GM12892 (cell line): ENCODE measurements around the gene ATP12A.

ENCODE experiments used
- POLR2A ChIP-seq: IDR thresholded peaks from 2 replicates; pipeline ENCODE4 v1.6.1; 2011; ENCODE audit warnings: low read depth, low read length, control low read depth
- POLR2AphosphoS5 ChIP-seq: IDR thresholded peaks from 2 replicates; pipeline ENCODE4 v1.6.1; 2011; ENCODE audit warnings: low read depth, low read length, control low read depth

GRCh38 chr13:24685314-24685713, 5.1 kb downstream of the ATP12A start:
- no peak for TF ChIP-seq POLR2A
- TF ChIP-seq POLR2AphosphoS5 = no peak
